Esophagus muscularis mucosa (tissue), 3 donors: Measurements from ENCODE around the gene XPO6.

Experiments used
- EP300 ChIP-seq: sonication (generic); formaldehyde crosslinking; IDR thresholded peaks from one replicate; pipeline ENCODE4 v1.6.1; 2017; ENCODE audit warnings: antibody characterized with exemption
- TF ChIP-seq, protein P1 (sequence below), 3 experiments: fragments of 200-600 bp in 2 of 3; fragments of 450-650 bp in 1 of 3; sonication (generic) in 2 of 3; IDR thresholded peaks; one replicate each; pipeline ENCODE4 v1.5.1; 2017 to 2019; ENCODE audit warnings: antibody characterized with exemption in 3 of 3, mild to moderate bottlenecking in 2 of 3, moderate library complexity in 1 of 3

GRCh38 chr16:28189245-28189644 lies 22.5 kb downstream of the XPO6 start:
- no peak for TF ChIP-seq EP300
- TF ChIP-seq, protein P1, sequence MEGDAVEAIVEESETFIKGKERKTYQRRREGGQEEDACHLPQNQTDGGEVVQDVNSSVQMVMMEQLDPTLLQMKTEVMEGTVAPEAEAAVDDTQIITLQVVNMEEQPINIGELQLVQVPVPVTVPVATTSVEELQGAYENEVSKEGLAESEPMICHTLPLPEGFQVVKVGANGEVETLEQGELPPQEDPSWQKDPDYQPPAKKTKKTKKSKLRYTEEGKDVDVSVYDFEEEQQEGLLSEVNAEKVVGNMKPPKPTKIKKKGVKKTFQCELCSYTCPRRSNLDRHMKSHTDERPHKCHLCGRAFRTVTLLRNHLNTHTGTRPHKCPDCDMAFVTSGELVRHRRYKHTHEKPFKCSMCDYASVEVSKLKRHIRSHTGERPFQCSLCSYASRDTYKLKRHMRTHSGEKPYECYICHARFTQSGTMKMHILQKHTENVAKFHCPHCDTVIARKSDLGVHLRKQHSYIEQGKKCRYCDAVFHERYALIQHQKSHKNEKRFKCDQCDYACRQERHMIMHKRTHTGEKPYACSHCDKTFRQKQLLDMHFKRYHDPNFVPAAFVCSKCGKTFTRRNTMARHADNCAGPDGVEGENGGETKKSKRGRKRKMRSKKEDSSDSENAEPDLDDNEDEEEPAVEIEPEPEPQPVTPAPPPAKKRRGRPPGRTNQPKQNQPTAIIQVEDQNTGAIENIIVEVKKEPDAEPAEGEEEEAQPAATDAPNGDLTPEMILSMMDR (IDR thresholded peaks at IDR 0.05), result no peak
